G401 (cell line): ENCODE results near the gene TLE7. TPM values are rescaled to one million over a fixed set of nuclear protein-coding genes. Genes with fewer than 3 reads are reported as not detected.

Experiments
- DNase-seq: peaks from one replicate; pipeline ENCODE4 v3.0.0-alpha.2; 2015; ENCODE audit warnings: low spot score
- in situ Hi-C: cut with HindIII; loops from 2 replicates; pipeline ENCODE4 v1.10.0; 2016; ENCODE audit warnings: low sequenced_read_pairs, mixed read lengths
- total RNA-seq: library from RNA; depleted of rRNA; stranded (reverse); fragments of >200 nt; shearing (Covaris generic); gene quantifications from 2 replicates; pipeline ENCODE4 v1.2.3, GENCODE V29; 2014; rRNA removed

Gene TLE7
- total RNA-seq, 1 experiment from 2014 or later: not detected

DNA sequence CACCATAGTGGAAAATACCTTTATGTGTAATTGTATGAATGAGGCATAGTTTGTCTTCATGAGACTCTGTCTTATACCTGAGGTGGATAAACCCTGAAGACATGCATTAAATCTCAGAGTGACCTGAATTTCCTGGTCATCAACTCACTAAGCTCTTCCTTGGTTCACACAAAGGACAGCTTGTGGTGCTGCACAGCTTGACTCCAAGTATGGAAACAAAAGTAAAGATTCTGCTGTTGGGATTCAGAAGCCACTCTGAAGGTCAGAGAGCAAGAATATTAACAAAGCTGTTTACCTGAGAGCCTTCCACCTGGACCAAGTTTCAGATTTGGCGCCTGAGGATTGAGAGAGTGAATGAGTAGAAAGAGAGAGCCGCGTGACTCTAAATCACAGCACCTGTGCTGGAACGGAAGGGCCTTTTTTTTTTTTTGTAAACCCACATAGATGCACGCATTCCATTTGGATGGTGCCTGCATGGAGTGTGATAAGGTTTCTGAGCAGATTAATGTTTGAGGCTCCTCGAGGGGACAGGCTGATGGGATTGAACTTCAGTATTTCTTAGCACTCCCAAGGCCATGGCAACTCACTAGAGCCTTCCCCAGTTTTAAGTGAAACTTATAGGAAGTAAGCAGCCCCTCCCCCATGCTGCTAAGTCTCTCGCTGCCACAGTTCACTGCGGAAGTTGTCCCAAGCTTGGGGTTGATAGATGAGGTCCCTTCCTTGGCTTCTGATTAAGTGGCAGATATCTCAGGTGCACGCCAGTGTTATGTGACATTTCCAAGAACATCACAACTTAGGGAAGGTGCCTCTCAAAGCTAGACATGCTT, 54.6 kb downstream of the TLE7 start:
- no peak for DNase-seq
- in situ Hi-C loops: no loop called here

DNA sequence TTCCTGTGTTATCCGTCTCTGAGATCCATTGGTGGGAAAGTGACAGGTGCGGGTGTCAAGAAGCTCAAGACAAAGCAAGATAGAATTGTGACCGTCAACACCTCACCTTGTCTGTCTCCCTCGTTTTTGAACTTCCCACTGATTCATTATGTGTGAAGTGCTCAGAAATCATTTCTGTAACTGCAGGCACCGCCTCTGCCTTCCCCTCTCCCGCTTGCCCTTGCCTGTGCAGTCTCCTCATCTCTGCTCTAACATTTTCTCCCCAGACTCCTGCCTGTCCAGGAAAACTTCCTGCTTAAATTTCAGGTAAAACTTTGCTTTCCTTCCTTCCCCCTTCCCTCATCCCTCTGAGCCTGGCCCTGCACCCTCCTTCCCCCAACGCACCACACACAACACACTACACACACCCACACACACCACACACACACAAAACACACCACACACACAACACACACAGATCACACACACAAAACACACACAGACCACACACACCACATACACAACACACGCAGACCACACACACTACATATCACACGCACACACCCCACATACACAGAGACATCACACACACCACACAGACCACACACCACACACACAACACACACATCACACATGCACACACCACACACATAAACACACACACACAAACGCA, 57.7 kb downstream of the TLE7 start:
- DNase-seq: no peak
- in situ Hi-C loops: no loop called here

DNA sequence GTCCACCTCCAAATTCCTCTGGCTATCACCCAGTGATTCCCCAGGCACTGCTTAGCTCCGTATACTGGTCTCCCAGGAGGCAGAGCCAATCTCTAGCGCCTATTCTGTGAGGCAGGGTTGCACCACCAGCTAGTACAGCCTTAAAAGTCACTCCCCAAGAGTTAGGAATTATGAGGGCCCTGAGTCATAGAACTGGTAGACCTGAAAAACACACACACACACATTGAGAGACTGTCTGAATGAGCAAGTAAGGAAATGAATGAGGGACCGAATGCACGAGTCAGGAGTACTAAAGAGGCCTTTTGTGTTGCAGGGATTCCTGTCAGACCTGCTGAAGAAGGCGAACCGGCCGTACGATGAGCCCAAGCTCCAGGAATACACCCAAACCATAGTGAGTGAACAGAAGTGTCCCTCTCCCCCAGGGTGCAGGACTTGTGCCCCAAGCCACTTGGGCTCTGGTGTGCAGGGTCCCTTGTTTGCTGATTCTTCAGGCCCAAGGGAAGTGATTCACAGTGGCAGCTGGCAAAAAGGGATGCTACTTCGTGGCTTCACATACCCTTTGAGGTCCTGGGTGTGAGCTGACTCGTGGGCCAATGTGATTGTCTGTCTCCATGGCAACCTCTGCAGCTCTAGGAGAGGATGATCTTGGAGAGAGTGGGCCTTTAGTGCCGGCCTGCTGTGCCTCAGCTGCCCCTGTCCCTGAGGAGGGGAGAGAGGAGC, 58.6 kb downstream of the TLE7 start:
- DNase-seq: no peak
- in situ Hi-C loops: no loop called here

DNA sequence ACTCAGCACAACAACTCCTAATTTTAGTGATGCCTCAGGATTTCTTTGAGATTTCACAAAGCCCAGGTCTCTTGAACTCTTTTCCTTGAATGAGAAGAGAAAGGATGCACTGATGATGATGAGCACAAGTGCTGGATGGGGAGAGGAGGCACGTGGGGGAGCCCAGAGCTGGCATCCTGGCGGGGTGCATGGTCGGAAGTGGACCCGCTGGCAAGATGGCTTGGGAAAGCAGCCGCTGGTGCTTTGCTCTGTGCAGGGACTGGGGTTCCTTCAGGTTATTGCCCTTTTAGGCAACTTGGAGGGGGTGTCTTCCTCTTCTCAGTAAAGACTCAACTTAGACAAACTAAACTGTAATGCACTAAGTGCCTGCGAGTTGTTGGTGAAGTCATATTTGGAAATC, 61.0 kb downstream of the TLE7 start:
- no peak for DNase-seq
- in situ Hi-C loops: no loop called here

Other genes with a start within 250 kb of the TLE7 start
- not detected in 2 replicates for gene HYDIN, start 211.3 kb downstream of the TLE7 start, total RNA-seq
- gene CMTR2, start 152.7 kb downstream of the TLE7 start, total RNA-seq: 16.1 and 18.0 TPM in 2 replicates
- gene CALB2, start 83.3 kb downstream of the TLE7 start, total RNA-seq: 0.14 TPM in 1 of 2 replicates, not detected in the other
- gene ZNF23, start 20.2 kb upstream of the TLE7 start, total RNA-seq: 8.5 and 13.4 TPM in 2 replicates
- gene ZNF19, start 47.3 kb upstream of the TLE7 start, total RNA-seq: 2.2 and 2.3 TPM in 2 replicates
- gene CHST4, start 84.4 kb upstream of the TLE7 start, total RNA-seq: not detected in 2 replicates
- gene TAT, start 135.0 kb upstream of the TLE7 start, total RNA-seq: not detected in 2 replicates
- 3.6 and 4.3 TPM in 2 replicates for gene MARVELD3, start 184.1 kb upstream of the TLE7 start, total RNA-seq